Panc1 (cell line): Measurements from ENCODE around the gene USH1G. TPM values are rescaled to one million over a fixed set of nuclear protein-coding genes. Genes with fewer than 3 reads are reported as not detected.

Experiments used
- ATAC-seq: fragments of 200-7000 bp; cut with Tn5 transposase; 2 replicates; pipeline ENCODE4 v1.9.1; 2020; ENCODE audit warnings: mild to moderate bottlenecking, moderate library complexity
- BruUV-seq: library from RNA; stranded (reverse); fragments of 400-500 nt; replicated peaks from 2 replicates; lab custom pipeline; 2021; lab: Mats Ljungman, UMichigan
- CTCF ChIA-PET: fragments of 300-600 bp; sonication (Branson Sonifier 250); formaldehyde crosslinking; loops from one replicate; lab custom pipeline; 2022; ENCODE audit warnings: antibody characterized with exemption; lab: Charles Lee
- POLR2A ChIA-PET: fragments of 300-600 bp; sonication (Branson Sonifier 250); formaldehyde crosslinking; loops from one replicate; lab custom pipeline; 2022; ENCODE audit warnings: antibody characterized with exemption; lab: Charles Lee
- DNase-seq: peaks from one replicate; pipeline ENCODE4 v3.0.0-alpha.2; 2010; ENCODE audit warnings: low read depth, low spot score
- H3K27ac ChIP-seq: 2 replicates; pipeline ENCODE4 v1.5.1; 2011; ENCODE audit warnings: mild to moderate bottlenecking, low read length, inconsistent platforms
- H3K27me3 ChIP-seq: fragments of 200-500 bp; sonication (Bioruptor generic); 2 replicates; pipeline ENCODE4 v1.6.0; 2014; ENCODE audit warnings: low read length, inconsistent platforms; ENCODE audit not compliant: control insufficient read depth, insufficient read depth
- H3K36me3 ChIP-seq: fragments of 200-500 bp; sonication (Bioruptor generic); 2 replicates; pipeline ENCODE4 v1.5.1; 2014; ENCODE audit warnings: inconsistent platforms, mild to moderate bottlenecking, low read length, moderate library complexity; ENCODE audit not compliant: control insufficient read depth, insufficient read depth
- H3K4me1 ChIP-seq: 2 replicates; pipeline ENCODE4 v1.5.1; 2011; ENCODE audit warnings: inconsistent platforms, mild to moderate bottlenecking, low read length, moderate library complexity; ENCODE audit not compliant: control insufficient read depth, insufficient read depth
- H3K4me3 ChIP-seq, 2 experiments: 2 replicates each; pipeline ENCODE4 v1.5.1; 2011 to 2012; ENCODE audit warnings: low read depth in 2 of 2, low read length in 2 of 2, mild to moderate bottlenecking in 2 of 2, inconsistent platforms in 1 of 2, moderate library complexity in 1 of 2
- H3K9me3 ChIP-seq: fragments of 200-500 bp; sonication (Bioruptor generic); 2 replicates; pipeline ENCODE4 v1.5.1; 2014; ENCODE audit warnings: low read depth, mild to moderate bottlenecking, inconsistent platforms, low read length, moderate library complexity; ENCODE audit not compliant: control insufficient read depth, insufficient read depth
- POLR2AphosphoS5 ChIP-seq: IDR thresholded peaks from 2 replicates; pipeline ENCODE4 v1.6.1; 2012; ENCODE audit warnings: mild to moderate bottlenecking, low read depth, low read length, moderate library complexity
- SIN3A ChIP-seq: IDR thresholded peaks from 2 replicates; pipeline ENCODE4 v1.6.1; 2012; ENCODE audit warnings: low read depth, mild to moderate bottlenecking, low read length, moderate library complexity, borderline replicate concordance; ENCODE audit not compliant: insufficient read depth
- TCF7L2 ChIP-seq: IDR thresholded peaks from 2 replicates; pipeline ENCODE4 v1.6.1; 2011; ENCODE audit warnings: mild to moderate bottlenecking, low read depth, low read length, inconsistent platforms
- in situ Hi-C: cut with HindIII; loops from 2 replicates; pipeline ENCODE4 v1.10.0; 2016; ENCODE audit warnings: low sequenced_read_pairs, low pct_unique_long_range_greater_than_20kb
- intact Hi-C: fragments of 100-400 bp; cut with micrococcal nuclease; formaldehyde crosslinking; loops from one replicate; pipeline ENCODE4 v1.10.0; 2022; ENCODE audit not compliant: unreplicated experiment
- total RNA-seq: library from RNA; stranded (reverse); gene quantifications from one replicate; pipeline ENCODE4 v1.2.1, GENCODE V29; 2021; ENCODE audit not compliant: unreplicated experiment
- TF ChIP-seq, protein P1 (sequence below), 2 experiments: IDR thresholded peaks; 2 replicates each; pipeline ENCODE4 v1.6.1; 2011 to 2012; ENCODE audit warnings: low read depth in 2 of 2, control low read depth in 1 of 2, low read length in 1 of 2, mild to moderate bottlenecking in 1 of 2, moderate library complexity in 1 of 2; ENCODE audit not compliant: insufficient read depth in 1 of 2
- TF ChIP-seq, protein P2 (sequence below): fragments of 450-650 bp; IDR thresholded peaks from 2 replicates; pipeline ENCODE4 v1.5.1; 2017; ENCODE audit warnings: mild to moderate bottlenecking

USH1G gene
- total RNA-seq, 1 experiment from 2014 or later: not detected

DNA sequence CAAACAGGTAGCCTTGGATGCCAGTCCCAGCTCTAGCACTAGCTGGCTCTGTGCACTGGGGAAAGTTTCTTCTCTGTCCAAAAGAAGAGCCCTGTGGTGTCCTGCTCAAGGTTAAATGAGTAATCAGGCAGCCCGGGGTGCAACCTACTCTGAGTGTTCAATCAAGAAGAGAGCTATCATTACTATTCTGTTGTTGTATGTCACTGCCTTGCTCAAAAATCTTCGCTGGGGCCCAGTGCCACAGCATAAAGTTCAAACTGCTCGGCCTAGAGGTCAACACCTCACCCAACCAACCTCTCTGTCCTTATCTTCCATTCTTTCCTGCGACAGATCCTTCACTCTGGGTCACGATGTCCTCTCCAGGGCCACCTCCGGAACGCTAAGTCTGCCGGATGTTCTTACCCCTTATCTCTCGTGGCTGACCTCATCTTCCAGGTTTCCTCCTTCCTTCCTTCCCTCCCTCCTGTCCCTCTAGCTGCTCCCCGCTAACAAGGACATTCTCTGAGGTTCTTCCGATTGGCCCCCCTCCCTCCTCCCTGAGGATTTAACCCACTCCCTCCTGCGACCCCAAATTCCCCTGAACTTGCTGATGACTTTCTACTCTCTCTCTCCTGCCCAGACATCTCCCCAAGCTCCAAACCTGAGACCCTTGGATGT lies 54.7 kb downstream of the USH1G start:
- Histone ChIP-seq H3K27ac (no peak overlapping the region), H3K9me3 (no peaks in the 10 kb centered on the region), H3K27me3 (no peaks in the 10 kb centered on the region), H3K4me1 (peaks cover 4% of the 10 kb centered on the region), H3K36me3 (peaks cover 7% of the 10 kb centered on the region; the same call in 1 of the 2 replicates), H3K4me3 (no peak overlapping the region)
- in situ Hi-C loops: no loop called here
- CTCF ChIA-PET: interaction anchor here (0.5 to 1.0 kb wide), 2 partner anchors 9 to 93 kb away, joined by 3 to 4 read pairs; no protein-coding TSS in a partner anchor
- POLR2A ChIA-PET: interaction anchor here (0.6 kb wide), 2 partner anchors 14 to 229 kb away, joined by 3 to 6 read pairs; no protein-coding TSS in a partner anchor
- BruUV-seq: no TSS peak
- TF ChIP-seq SIN3A: no peak
- no peak for TF ChIP-seq POLR2AphosphoS5
- TF ChIP-seq TCF7L2: no peak
- TF ChIP-seq, protein P1, sequence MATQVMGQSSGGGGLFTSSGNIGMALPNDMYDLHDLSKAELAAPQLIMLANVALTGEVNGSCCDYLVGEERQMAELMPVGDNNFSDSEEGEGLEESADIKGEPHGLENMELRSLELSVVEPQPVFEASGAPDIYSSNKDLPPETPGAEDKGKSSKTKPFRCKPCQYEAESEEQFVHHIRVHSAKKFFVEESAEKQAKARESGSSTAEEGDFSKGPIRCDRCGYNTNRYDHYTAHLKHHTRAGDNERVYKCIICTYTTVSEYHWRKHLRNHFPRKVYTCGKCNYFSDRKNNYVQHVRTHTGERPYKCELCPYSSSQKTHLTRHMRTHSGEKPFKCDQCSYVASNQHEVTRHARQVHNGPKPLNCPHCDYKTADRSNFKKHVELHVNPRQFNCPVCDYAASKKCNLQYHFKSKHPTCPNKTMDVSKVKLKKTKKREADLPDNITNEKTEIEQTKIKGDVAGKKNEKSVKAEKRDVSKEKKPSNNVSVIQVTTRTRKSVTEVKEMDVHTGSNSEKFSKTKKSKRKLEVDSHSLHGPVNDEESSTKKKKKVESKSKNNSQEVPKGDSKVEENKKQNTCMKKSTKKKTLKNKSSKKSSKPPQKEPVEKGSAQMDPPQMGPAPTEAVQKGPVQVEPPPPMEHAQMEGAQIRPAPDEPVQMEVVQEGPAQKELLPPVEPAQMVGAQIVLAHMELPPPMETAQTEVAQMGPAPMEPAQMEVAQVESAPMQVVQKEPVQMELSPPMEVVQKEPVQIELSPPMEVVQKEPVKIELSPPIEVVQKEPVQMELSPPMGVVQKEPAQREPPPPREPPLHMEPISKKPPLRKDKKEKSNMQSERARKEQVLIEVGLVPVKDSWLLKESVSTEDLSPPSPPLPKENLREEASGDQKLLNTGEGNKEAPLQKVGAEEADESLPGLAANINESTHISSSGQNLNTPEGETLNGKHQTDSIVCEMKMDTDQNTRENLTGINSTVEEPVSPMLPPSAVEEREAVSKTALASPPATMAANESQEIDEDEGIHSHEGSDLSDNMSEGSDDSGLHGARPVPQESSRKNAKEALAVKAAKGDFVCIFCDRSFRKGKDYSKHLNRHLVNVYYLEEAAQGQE (IDR thresholded peaks at IDR 0.05; ENCODE audit: insufficient read depth in 1 of 2, low read depth in 2 of 2, low read length in 1 of 2): no peak
- TF ChIP-seq, protein P2, sequence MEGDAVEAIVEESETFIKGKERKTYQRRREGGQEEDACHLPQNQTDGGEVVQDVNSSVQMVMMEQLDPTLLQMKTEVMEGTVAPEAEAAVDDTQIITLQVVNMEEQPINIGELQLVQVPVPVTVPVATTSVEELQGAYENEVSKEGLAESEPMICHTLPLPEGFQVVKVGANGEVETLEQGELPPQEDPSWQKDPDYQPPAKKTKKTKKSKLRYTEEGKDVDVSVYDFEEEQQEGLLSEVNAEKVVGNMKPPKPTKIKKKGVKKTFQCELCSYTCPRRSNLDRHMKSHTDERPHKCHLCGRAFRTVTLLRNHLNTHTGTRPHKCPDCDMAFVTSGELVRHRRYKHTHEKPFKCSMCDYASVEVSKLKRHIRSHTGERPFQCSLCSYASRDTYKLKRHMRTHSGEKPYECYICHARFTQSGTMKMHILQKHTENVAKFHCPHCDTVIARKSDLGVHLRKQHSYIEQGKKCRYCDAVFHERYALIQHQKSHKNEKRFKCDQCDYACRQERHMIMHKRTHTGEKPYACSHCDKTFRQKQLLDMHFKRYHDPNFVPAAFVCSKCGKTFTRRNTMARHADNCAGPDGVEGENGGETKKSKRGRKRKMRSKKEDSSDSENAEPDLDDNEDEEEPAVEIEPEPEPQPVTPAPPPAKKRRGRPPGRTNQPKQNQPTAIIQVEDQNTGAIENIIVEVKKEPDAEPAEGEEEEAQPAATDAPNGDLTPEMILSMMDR: no peak
- ATAC-seq: no peak
- DNase-seq: no peak
- intact Hi-C loops: no loop called here

DNA sequence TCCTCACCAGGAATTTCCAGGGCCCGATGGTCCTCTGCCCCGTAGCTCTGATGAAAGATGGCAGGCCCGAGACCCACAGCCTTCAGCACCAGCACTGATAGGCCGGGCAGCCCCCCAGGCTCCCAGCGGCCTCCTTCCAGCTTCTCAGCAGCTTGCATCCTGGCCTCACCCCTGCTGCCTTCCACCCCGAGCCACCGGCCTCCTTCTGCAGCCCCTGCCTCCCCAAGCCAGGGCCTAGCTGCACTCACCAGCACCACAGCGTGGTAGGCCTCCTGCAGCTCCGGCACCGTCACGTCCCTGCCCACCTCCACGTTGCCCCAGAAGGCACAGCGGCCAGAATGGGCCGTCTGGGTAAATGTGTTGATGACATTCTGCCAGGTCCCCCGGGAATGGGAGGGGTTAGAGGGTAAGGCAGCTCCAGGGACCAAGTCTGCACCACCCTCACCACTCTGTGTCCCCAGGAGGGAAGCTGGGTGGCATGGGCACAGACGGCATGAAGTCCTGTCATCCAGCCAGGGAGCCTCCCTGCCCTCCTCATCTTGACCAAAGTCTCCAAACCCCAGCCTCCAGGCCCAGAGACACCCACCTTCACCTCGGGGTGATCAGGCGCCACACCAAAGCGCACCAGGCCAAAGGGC lies 56.7 kb downstream of the USH1G start:
- Histone ChIP-seq H3K4me3 (no peak overlapping the region), H3K27ac (no peak overlapping the region), H3K27me3 (peaks cover 2% of the 10 kb centered on the region; the same call in 1 of the 2 replicates), H3K36me3 (no peaks in the 10 kb centered on the region), H3K9me3 (no peaks in the 10 kb centered on the region), H3K4me1 (peaks cover 11% of the 10 kb centered on the region)
- in situ Hi-C loops (no loop called here), intact Hi-C loops (no loop called here)
- ChIA-PET CTCF (interaction anchor here (0.9 to 2.4 kb wide), 5 partner anchors 23 to 122 kb away, joined by 3 to 15 read pairs (median 7); no protein-coding TSS in a partner anchor), POLR2A (interaction anchor here (0.5 to 0.6 kb wide), 2 partner anchors 11 to 243 kb away, joined by 3 to 11 read pairs; partner anchors contain the start of gene ARMC7)
- DNase-seq (no peak), ATAC-seq (no peak)
- TF ChIP-seq, protein P2: no peak
- TF ChIP-seq, protein P1 (IDR thresholded peaks at IDR 0.05; ENCODE audit: insufficient read depth in 1 of 2, low read depth in 2 of 2, low read length in 1 of 2): no peak
- TF ChIP-seq TCF7L2 (no peak), POLR2AphosphoS5 (no peak), SIN3A (no peak)
- BruUV-seq: no TSS peak
